PC-9 (cell line): ENCODE data around the gene ZC3H12C.

Experiments used
- EZH2 ChIP-seq: fragments of 200-600 bp; sonication (generic); IDR thresholded peaks from 2 replicates; pipeline ENCODE4 v1.8.0; 2017; ENCODE audit warnings: antibody characterized with exemption, low read depth
- TF ChIP-seq, protein P1 (sequence below): fragments of 200-600 bp; sonication (generic); conservative IDR thresholded peaks from 2 replicates; pipeline ENCODE4 v1.6.1; 2017; ENCODE audit warnings: mixed run types, antibody characterized with exemption, mild to moderate bottlenecking, moderate library complexity

DNA sequence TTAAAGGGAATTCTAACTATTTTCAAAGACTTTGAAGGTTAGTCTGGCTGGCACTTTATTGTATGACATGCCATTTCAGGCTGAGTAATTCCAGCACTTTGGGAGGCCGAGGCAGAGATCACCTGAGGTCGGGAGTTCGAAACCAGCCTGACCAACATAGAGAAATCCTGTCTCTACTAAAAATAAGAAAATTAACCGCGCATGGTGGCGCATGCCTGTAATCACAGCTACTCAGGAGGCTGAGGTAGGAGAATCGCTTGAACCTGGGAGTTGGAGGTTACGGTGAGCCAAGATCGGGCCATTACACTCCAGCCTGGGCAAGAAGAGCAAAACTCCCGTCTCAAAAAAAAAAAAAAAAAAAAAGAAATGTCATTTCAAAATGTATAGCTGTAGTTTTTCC lies 107.6 kb downstream of the ZC3H12C start:
- TF ChIP-seq, protein P1, sequence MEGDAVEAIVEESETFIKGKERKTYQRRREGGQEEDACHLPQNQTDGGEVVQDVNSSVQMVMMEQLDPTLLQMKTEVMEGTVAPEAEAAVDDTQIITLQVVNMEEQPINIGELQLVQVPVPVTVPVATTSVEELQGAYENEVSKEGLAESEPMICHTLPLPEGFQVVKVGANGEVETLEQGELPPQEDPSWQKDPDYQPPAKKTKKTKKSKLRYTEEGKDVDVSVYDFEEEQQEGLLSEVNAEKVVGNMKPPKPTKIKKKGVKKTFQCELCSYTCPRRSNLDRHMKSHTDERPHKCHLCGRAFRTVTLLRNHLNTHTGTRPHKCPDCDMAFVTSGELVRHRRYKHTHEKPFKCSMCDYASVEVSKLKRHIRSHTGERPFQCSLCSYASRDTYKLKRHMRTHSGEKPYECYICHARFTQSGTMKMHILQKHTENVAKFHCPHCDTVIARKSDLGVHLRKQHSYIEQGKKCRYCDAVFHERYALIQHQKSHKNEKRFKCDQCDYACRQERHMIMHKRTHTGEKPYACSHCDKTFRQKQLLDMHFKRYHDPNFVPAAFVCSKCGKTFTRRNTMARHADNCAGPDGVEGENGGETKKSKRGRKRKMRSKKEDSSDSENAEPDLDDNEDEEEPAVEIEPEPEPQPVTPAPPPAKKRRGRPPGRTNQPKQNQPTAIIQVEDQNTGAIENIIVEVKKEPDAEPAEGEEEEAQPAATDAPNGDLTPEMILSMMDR: no peak
- no peak for TF ChIP-seq EZH2
